Measurements from ENCODE around the gene KCNN1.

The KCNN1 gene

GRCh38 chr19:17957149-17957849 is 9.6 kb upstream of the KCNN1 start:
- Histone ChIP-seq H3K36me3 (ENCODE audit: insufficient read depth, low read length) (no peaks in the 10 kb centered on the region), H3K9me2 (ENCODE audit: low read depth, low read length) (no peaks in the 10 kb centered on the region), H3K27ac (ENCODE audit: low read depth, low read length, poor library complexity, severe bottlenecking) (no peak overlapping the region), H4K20me1 (ENCODE audit: insufficient read depth, low read length) (no peaks in the 10 kb centered on the region), H3K4me1 (ENCODE audit: insufficient read depth, low read length, severe bottlenecking) (no peaks in the 10 kb centered on the region), H3K4me2 (ENCODE audit: low read length) (no peak overlapping the region), H3K4me3 (ENCODE audit: low read depth, low read length, poor library complexity, severe bottlenecking) (no peak overlapping the region), H2AFZ (ENCODE audit: low read length) (no peak overlapping the region), H3K9ac (ENCODE audit: low read length) (no peak overlapping the region), H3F3A (ENCODE audit: insufficient read depth, low read length) (no peaks in the 10 kb centered on the region), H3K27me3 (ENCODE audit: insufficient read depth, low read length) (peaks cover 13% of the 10 kb centered on the region; the same call in 1 of the 2 replicates), H3K9me3 (ENCODE audit: low read length) (no peaks in the 10 kb centered on the region), H3K79me2 (ENCODE audit: insufficient read depth, low read length) (no peaks in the 10 kb centered on the region)
- TF ChIP-seq EZH2 (IDR thresholded peaks at IDR 0.05; ENCODE audit: borderline replicate concordance, low read length) (no peak), CTCF (IDR thresholded peaks at IDR 0.05; ENCODE audit: low read length) (no peak)

GRCh38 chr19:17957885-17958284 is 9.0 kb upstream of the KCNN1 start:
- Histone ChIP-seq H3K27me3 (ENCODE audit: insufficient read depth, low read length) (peaks cover 13% of the 10 kb centered on the region; the same call in 1 of the 2 replicates), H3K4me1 (ENCODE audit: insufficient read depth, low read length, severe bottlenecking) (no peaks in the 10 kb centered on the region), H3K4me3 (ENCODE audit: low read depth, low read length, poor library complexity, severe bottlenecking) (no peak overlapping the region), H3K9me2 (ENCODE audit: low read depth, low read length) (no peaks in the 10 kb centered on the region), H3K9ac (ENCODE audit: low read length) (no peak overlapping the region), H3K27ac (ENCODE audit: low read depth, low read length, poor library complexity, severe bottlenecking) (no peak overlapping the region), H4K20me1 (ENCODE audit: insufficient read depth, low read length) (no peaks in the 10 kb centered on the region), H3K9me3 (ENCODE audit: low read length) (no peaks in the 10 kb centered on the region), H3K36me3 (ENCODE audit: insufficient read depth, low read length) (no peaks in the 10 kb centered on the region), H3F3A (ENCODE audit: insufficient read depth, low read length) (no peaks in the 10 kb centered on the region), H3K4me2 (ENCODE audit: low read length) (no peak overlapping the region), H3K79me2 (ENCODE audit: insufficient read depth, low read length) (no peaks in the 10 kb centered on the region), H2AFZ (ENCODE audit: low read length) (no peak overlapping the region)
- no peak for TF ChIP-seq EZH2 (IDR thresholded peaks at IDR 0.05; ENCODE audit: borderline replicate concordance, low read length)

GRCh38 chr19:17963936-17964691 is 2.8 kb upstream of the KCNN1 start:
- no peak overlapping the region for H3K4me2 ChIP-seq (ENCODE audit: low read length)
- TF ChIP-seq CTCF (IDR thresholded peaks at IDR 0.05; ENCODE audit: low read length) (no peak), EZH2 (IDR thresholded peaks at IDR 0.05; ENCODE audit: borderline replicate concordance, low read length) (no peak)
- H3K4me3 ChIP-seq (ENCODE audit: low read depth, low read length, poor library complexity, severe bottlenecking): no peak overlapping the region
- H3F3A ChIP-seq (ENCODE audit: insufficient read depth, low read length): no peaks in the 10 kb centered on the region
- H3K9ac ChIP-seq (ENCODE audit: low read length): no peak overlapping the region
- no peak overlapping the region for H3K27ac ChIP-seq (ENCODE audit: low read depth, low read length, poor library complexity, severe bottlenecking)
- no peak overlapping the region for H2AFZ ChIP-seq (ENCODE audit: low read length)
- H3K9me3 ChIP-seq (ENCODE audit: low read length): no peaks in the 10 kb centered on the region
- H3K79me2 ChIP-seq (ENCODE audit: insufficient read depth, low read length): no peaks in the 10 kb centered on the region
- H3K4me1 ChIP-seq (ENCODE audit: insufficient read depth, low read length, severe bottlenecking): no peaks in the 10 kb centered on the region
- H3K9me2 ChIP-seq (ENCODE audit: low read depth, low read length): no peaks in the 10 kb centered on the region
- H3K27me3 ChIP-seq (ENCODE audit: insufficient read depth, low read length): peaks cover 5% of the 10 kb centered on the region
- H3K36me3 ChIP-seq (ENCODE audit: insufficient read depth, low read length): no peaks in the 10 kb centered on the region
- H4K20me1 ChIP-seq (ENCODE audit: insufficient read depth, low read length): no peaks in the 10 kb centered on the region
